H1 (cell line): Measurements from ENCODE around the gene TMEM45B.

Experiments
- BRCA1 ChIP-seq: IDR thresholded peaks from 2 replicates; pipeline ENCODE4 v1.6.1; 2012; ENCODE audit warnings: low read depth, low read length, improper control_type of control experiment
- EZH2 ChIP-seq: fragments of 200-600 bp; sonication (generic); IDR thresholded peaks from 2 replicates; pipeline ENCODE4 v1.7.1; 2012; ENCODE audit warnings: low read depth, mild to moderate bottlenecking, moderate library complexity, low read length, inconsistent platforms; ENCODE audit not compliant: severe bottlenecking
- HDAC6 ChIP-seq: IDR thresholded peaks from one replicate; pipeline ENCODE4 v1.7.1; 2012; ENCODE audit warnings: low read depth, mild to moderate bottlenecking, inconsistent platforms, low read length, moderate library complexity
- POLR2A ChIP-seq, 2 experiments: IDR thresholded peaks; 1 replicate in 1 of 2; 2 replicates in 1 of 2; pipeline ENCODE4 v1.6.1; 2011; ENCODE audit warnings: low read depth in 2 of 2, low read length in 2 of 2, mild to moderate bottlenecking in 2 of 2; ENCODE audit errors: control extremely low read depth in 1 of 2
- POLR2AphosphoS5 ChIP-seq: IDR thresholded peaks from 2 replicates; pipeline ENCODE4 v1.6.1; 2011; ENCODE audit warnings: low read depth, low read length
- RAD21 ChIP-seq, 2 experiments: IDR thresholded peaks in 1 of 2; conservative IDR thresholded peaks in 1 of 2; 2 replicates each; pipeline ENCODE4 v1.6.1; 2011; ENCODE audit warnings: low read depth in 2 of 2, low read length in 2 of 2, improper control_type of control experiment in 1 of 2, inconsistent platforms in 1 of 2, mild to moderate bottlenecking in 1 of 2, moderate library complexity in 1 of 2
- TAF1 ChIP-seq: IDR thresholded peaks from 2 replicates; pipeline ENCODE4 v1.6.1; 2011; ENCODE audit warnings: mild to moderate bottlenecking, low read depth, low read length
- TCF12 ChIP-seq: IDR thresholded peaks from 2 replicates; pipeline ENCODE4 v1.6.1; 2011; ENCODE audit warnings: low read depth, mild to moderate bottlenecking, low read length
- TF ChIP-seq, protein P1 (sequence below), 3 experiments: IDR thresholded peaks; 1 replicate in 2 of 3; 2 replicates in 1 of 3; pipeline versions ENCODE4 v1.5.1 to v1.6.1; 2011; ENCODE audit warnings: low read length in 3 of 3, mild to moderate bottlenecking in 3 of 3, inconsistent platforms in 2 of 3, low read depth in 1 of 3, moderate library complexity in 1 of 3; ENCODE audit not compliant: insufficient read depth in 1 of 3; ENCODE audit errors: control extremely low read depth in 1 of 3

DNA sequence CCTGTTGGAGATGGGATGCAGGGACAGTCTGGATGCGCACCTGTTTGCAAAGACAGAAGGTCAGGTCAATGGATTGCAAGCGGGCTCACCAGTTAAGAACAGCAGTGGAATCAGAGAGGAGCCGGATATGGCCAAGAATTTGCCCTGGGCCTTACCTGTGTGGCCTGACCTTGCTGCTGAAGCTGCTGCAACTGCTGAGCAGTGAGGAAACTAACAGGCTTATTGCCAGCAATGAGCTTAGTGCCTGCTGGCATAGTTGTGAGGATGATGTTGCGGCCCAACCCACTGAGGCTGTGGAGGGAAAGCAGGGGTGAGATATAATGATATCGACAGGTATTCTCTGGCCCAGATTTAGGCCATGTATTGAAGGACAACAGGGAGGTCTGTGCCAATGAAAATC, 49.2 kb downstream of the TMEM45B start:
- TF ChIP-seq, protein P1, sequence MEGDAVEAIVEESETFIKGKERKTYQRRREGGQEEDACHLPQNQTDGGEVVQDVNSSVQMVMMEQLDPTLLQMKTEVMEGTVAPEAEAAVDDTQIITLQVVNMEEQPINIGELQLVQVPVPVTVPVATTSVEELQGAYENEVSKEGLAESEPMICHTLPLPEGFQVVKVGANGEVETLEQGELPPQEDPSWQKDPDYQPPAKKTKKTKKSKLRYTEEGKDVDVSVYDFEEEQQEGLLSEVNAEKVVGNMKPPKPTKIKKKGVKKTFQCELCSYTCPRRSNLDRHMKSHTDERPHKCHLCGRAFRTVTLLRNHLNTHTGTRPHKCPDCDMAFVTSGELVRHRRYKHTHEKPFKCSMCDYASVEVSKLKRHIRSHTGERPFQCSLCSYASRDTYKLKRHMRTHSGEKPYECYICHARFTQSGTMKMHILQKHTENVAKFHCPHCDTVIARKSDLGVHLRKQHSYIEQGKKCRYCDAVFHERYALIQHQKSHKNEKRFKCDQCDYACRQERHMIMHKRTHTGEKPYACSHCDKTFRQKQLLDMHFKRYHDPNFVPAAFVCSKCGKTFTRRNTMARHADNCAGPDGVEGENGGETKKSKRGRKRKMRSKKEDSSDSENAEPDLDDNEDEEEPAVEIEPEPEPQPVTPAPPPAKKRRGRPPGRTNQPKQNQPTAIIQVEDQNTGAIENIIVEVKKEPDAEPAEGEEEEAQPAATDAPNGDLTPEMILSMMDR (IDR thresholded peaks at IDR 0.05; ENCODE audit: control extremely low read depth in 1 of 3, insufficient read depth in 1 of 3, low read depth in 1 of 3, low read length in 3 of 3), result no peak
- no peak for TF ChIP-seq TAF1
- TF ChIP-seq TCF12, result no peak
- no peak for TF ChIP-seq POLR2AphosphoS5
- TF ChIP-seq RAD21 (IDR thresholded peaks at IDR 0.05 in 1 of 2, conservative IDR thresholded peaks at IDR 0.05 in 1 of 2; ENCODE audit: low read depth in 2 of 2, low read length in 2 of 2), result no peak
- TF ChIP-seq POLR2A (IDR thresholded peaks at IDR 0.05; ENCODE audit: control extremely low read depth in 1 of 2, low read depth in 2 of 2, low read length in 2 of 2), result no peak
- no peak for TF ChIP-seq EZH2
- TF ChIP-seq BRCA1, result no peak
- TF ChIP-seq HDAC6, result no peak
